ENCODE data around the gene MBD3L2. TPM values are rescaled to one million over a fixed set of nuclear protein-coding genes. Genes with fewer than 3 reads are reported as not detected.

MBD3L2 gene
- total and polyA plus RNA-seq, 9 of the 15 experiments (the other 6 are each of a cell fraction or from before 2014, with no cell fraction given): not detected

GRCh38 chr19:7098701-7099596, 49.8 kb downstream of the MBD3L2 start (continued):
- TF ChIP-seq ZBTB11 (CRISPR knock-in tag; IDR thresholded peaks at IDR 0.05) (peak in 1 of 3 experiments; percentile 51; a peak in 2 of 6 replicates), YY1 (IDR thresholded peaks at IDR 0.05; ENCODE audit: borderline replicate concordance in 1 of 3, control insufficient read depth in 1 of 3, extremely low read depth in 1 of 3, insufficient read depth in 3 of 3, insufficient read length in 1 of 3, insufficient replicate concordance in 2 of 3, low read depth in 1 of 3, low read length in 2 of 3) (peak in 1 of 3 experiments; percentile 69), CBFB (CRISPR knock-in tag; IDR thresholded peaks at IDR 0.05) (no peak), TAF1 (IDR thresholded peaks at IDR 0.05; ENCODE audit: control insufficient read depth, extremely low read depth, insufficient read depth, low read length, severe bottlenecking) (peak; percentile 42), POLR2B (IDR thresholded peaks at IDR 0.05; ENCODE audit: low read depth, partially characterized antibody) (peak; percentile 85), POLR2G (IDR thresholded peaks at IDR 0.05; ENCODE audit: low read depth, low read length) (peak; percentile 92), E2F6 (IDR thresholded peaks at IDR 0.05; ENCODE audit: borderline replicate concordance in 1 of 2, extremely low read depth in 1 of 2, insufficient read depth in 1 of 2, insufficient read length in 1 of 2, low read depth in 1 of 2, low read length in 1 of 2, poor library complexity in 1 of 2, severe bottlenecking in 1 of 2) (peak; percentile 43 to 67), TBP (optimal IDR thresholded peaks at IDR 0.05; ENCODE audit: low read depth, low read length) (peak; percentile 44), KDM5B (IDR thresholded peaks at IDR 0.05; ENCODE audit: insufficient replicate concordance, low read depth, low read length) (peak; percentile 71), PRDM10 (IDR thresholded peaks at IDR 0.05; ENCODE audit: partially characterized antibody) (peak; percentile 64), PREB (CRISPR knock-in tag; IDR thresholded peaks at IDR 0.05) (no peak), NBN (IDR thresholded peaks at IDR 0.05; ENCODE audit: low read depth) (0 out of 2 replicates have a peak, but pooled peaks have one; percentile 24), TAF7 (tag; IDR thresholded peaks at IDR 0.05) (peak; percentile 44; the same call in 1 of the 2 replicates)
